H1 (cell line): Measurements from ENCODE around the gene SV2B.

Experiments used
- CTCF ChIP-seq, 3 experiments: IDR thresholded peaks; 1 replicate in 2 of 3; 2 replicates in 1 of 3; pipeline versions ENCODE4 v1.5.1 to v1.6.1; 2011; ENCODE audit warnings: low read length in 3 of 3, mild to moderate bottlenecking in 3 of 3, inconsistent platforms in 2 of 3, low read depth in 1 of 3, moderate library complexity in 1 of 3; ENCODE audit not compliant: insufficient read depth in 1 of 3; ENCODE audit errors: control extremely low read depth in 1 of 3
- EGR1 ChIP-seq: IDR thresholded peaks from 2 replicates; pipeline ENCODE4 v1.6.1; 2011; ENCODE audit warnings: low read depth, low read length, borderline replicate concordance
- EP300 ChIP-seq, 2 experiments: IDR thresholded peaks; 1 replicate in 1 of 2; 2 replicates in 1 of 2; pipeline ENCODE4 v1.6.1; 2011 to 2012; ENCODE audit warnings: low read depth in 2 of 2, low read length in 2 of 2, mild to moderate bottlenecking in 2 of 2, borderline replicate concordance in 1 of 2, inconsistent platforms in 1 of 2, moderate library complexity in 1 of 2
- POLR2AphosphoS5 ChIP-seq: IDR thresholded peaks from 2 replicates; pipeline ENCODE4 v1.6.1; 2011; ENCODE audit warnings: low read depth, low read length
- RFX5 ChIP-seq: IDR thresholded peaks from 2 replicates; pipeline ENCODE4 v1.6.1; 2011; ENCODE audit warnings: low read depth, low read length, improper control_type of control experiment, borderline replicate concordance
- TBP ChIP-seq: IDR thresholded peaks from 2 replicates; pipeline ENCODE4 v1.6.1; 2011; ENCODE audit warnings: low read depth, low read length, improper control_type of control experiment

GRCh38 chr15:91254766-91255165, 154.7 kb downstream of the SV2B start:
- TF ChIP-seq EGR1, result no peak
- TF ChIP-seq EP300 (IDR thresholded peaks at IDR 0.05; ENCODE audit: borderline replicate concordance in 1 of 2, low read depth in 2 of 2, low read length in 2 of 2), result no peak
- no peak for TF ChIP-seq TBP
- no peak for TF ChIP-seq RFX5
- TF ChIP-seq CTCF (IDR thresholded peaks at IDR 0.05; ENCODE audit: control extremely low read depth in 1 of 3, insufficient read depth in 1 of 3, low read depth in 1 of 3, low read length in 3 of 3), result no peak
- no peak for TF ChIP-seq POLR2AphosphoS5
